Left lobe of liver (tissue), 2 donors: ENCODE measurements around the gene FGF1. TPM values are rescaled to one million over a fixed set of nuclear protein-coding genes. Genes with fewer than 3 reads are reported as not detected.

Source experiments
- ATAC-seq: fragments of 200-7000 bp; cut with Tn5 transposase; one replicate; pipeline ENCODE4 v1.9.1; 2020; ENCODE audit warnings: mild to moderate bottlenecking, moderate library complexity
- DNase-seq: peaks from one replicate; pipeline ENCODE4 v3.0.0-alpha.2; 2020; ENCODE audit warnings: low spot score
- total RNA-seq: library from RNA; stranded (reverse); gene quantifications from one replicate; pipeline ENCODE4 v1.2.1, GENCODE V29; 2021
- donor health status: DM: no; HTN: no; CAD: no; lungs with moderate emphysema.
- donor health status: DM: no; HTN: yes; CAD: no.

Gene FGF1
- total RNA-seq, 1 donor from 2014 or later: 0.25 TPM

GRCh38 chr5:142587354-142587965, 98.4 kb downstream of the FGF1 start:
- ATAC-seq (peak; percentile 55), DNase-seq (no peak)

GRCh38 chr5:142586552-142586951, 99.3 kb downstream of the FGF1 start:
- no peak for DNase-seq
- no peak for ATAC-seq

- DNase-seq (no peak), ATAC-seq (no peak)
These were observed 100.4 kb downstream of the FGF1 start for GRCh38 chr5:142585451-142585850.

GRCh38 chr5:142584891-142585290, 101.0 kb downstream of the FGF1 start:
- ATAC-seq: no peak

GRCh38 chr5:142578161-142578830, 107.6 kb downstream of the FGF1 start:
- no peak for DNase-seq
- no peak for ATAC-seq

More at GRCh38 chr5:142584891-142585290, 101.0 kb downstream of the FGF1 start:
- DNase-seq: no peak

GRCh38 chr5:142576804-142577203, 109.1 kb downstream of the FGF1 start:
- no peak for ATAC-seq
- DNase-seq: no peak

GRCh38 chr5:142576303-142576702, 109.6 kb downstream of the FGF1 start:
- DNase-seq: no peak
- no peak for ATAC-seq

- no peak for DNase-seq
- ATAC-seq: no peak
These were observed 113.9 kb downstream of the FGF1 start for GRCh38 chr5:142572006-142572405.

- DNase-seq (no peak), ATAC-seq (no peak)
These were observed 114.5 kb downstream of the FGF1 start for GRCh38 chr5:142571371-142571770.

- ATAC-seq: no peak
- no peak for DNase-seq
These were observed 116.0 kb downstream of the FGF1 start for GRCh38 chr5:142569905-142570304.

- DNase-seq (no peak), ATAC-seq (no peak)
These were observed 116.9 kb downstream of the FGF1 start for GRCh38 chr5:142568996-142569335.

GRCh38 chr5:142568283-142568995, 117.5 kb downstream of the FGF1 start:
- DNase-seq: no peak
- ATAC-seq: peak; percentile 35

- DNase-seq (no peak), ATAC-seq (no peak)
These were observed 124.3 kb downstream of the FGF1 start for GRCh38 chr5:142561486-142562097.

- ATAC-seq: no peak
- DNase-seq: no peak
These were observed 124.9 kb downstream of the FGF1 start for GRCh38 chr5:142561029-142561428.

- no peak for ATAC-seq
- DNase-seq: no peak
These were observed 133.8 kb downstream of the FGF1 start for GRCh38 chr5:142552107-142552506.

- peak; percentile 8 for ATAC-seq
- DNase-seq: no peak
These were observed 134.4 kb downstream of the FGF1 start for GRCh38 chr5:142551338-142552067.

GRCh38 chr5:142550471-142550870, 135.4 kb downstream of the FGF1 start:
- DNase-seq: no peak
- ATAC-seq: no peak

GRCh38 chr5:142549834-142550233, 136.1 kb downstream of the FGF1 start:
- no peak for ATAC-seq

GRCh38 chr5:142548739-142549275, 137.1 kb downstream of the FGF1 start:
- ATAC-seq (peak; percentile 100), DNase-seq (peak; percentile 67)

More at GRCh38 chr5:142549834-142550233, 136.1 kb downstream of the FGF1 start:
- DNase-seq: no peak

- no peak for DNase-seq
- ATAC-seq: no peak
These were observed 138.2 kb downstream of the FGF1 start for GRCh38 chr5:142547445-142548380.
